HG03558 (cell line): ENCODE results near the gene FCGR1A.
"Not testable (repeated sequence)": the region's sequence is repeated elsewhere in the genome, so short reads cannot be mapped to it uniquely, and the experiment has no call there.

ENCODE experiments used
- ATAC-seq: cut with Tn5 transposase; IDR thresholded peaks from one replicate; pipeline ENCODE4 v1.9.1; 2021; ENCODE audit warnings: moderate number of reproducible peaks; ENCODE audit not compliant: unreplicated experiment; ENCODE audit errors: extremely low read depth

Gene FCGR1A

GRCh38 chr1:149782600-149782999 is at the start of gene FCGR1A:
Gene FCGR1A (plus strand): TSS chr1:149782694. CDS start chr1:149782744, 50 bp downstream.
- ATAC-seq, result not testable (repeated sequence)

GRCh38 chr1:149732781-149733180 is 49.7 kb upstream of the FCGR1A start:
- ATAC-seq, result not testable (repeated sequence)

GRCh38 chr1:149734692-149735091 is 47.8 kb upstream of the FCGR1A start:
- ATAC-seq, result not testable (repeated sequence)

- not testable (repeated sequence) for ATAC-seq
These were observed 42.3 kb upstream of the FCGR1A start for GRCh38 chr1:149740148-149740581.

GRCh38 chr1:149740590-149741230 is 41.8 kb upstream of the FCGR1A start:
- not testable (repeated sequence) for ATAC-seq

- not testable (repeated sequence) for ATAC-seq
These were observed 40.6 kb upstream of the FCGR1A start for GRCh38 chr1:149741914-149742313.

GRCh38 chr1:149746463-149747356 is 35.8 kb upstream of the FCGR1A start:
- not testable (repeated sequence) for ATAC-seq

GRCh38 chr1:149747359-149748143 is 34.9 kb upstream of the FCGR1A start:
- not testable (repeated sequence) for ATAC-seq

- not testable (repeated sequence) for ATAC-seq
These were observed 34.4 kb upstream of the FCGR1A start for GRCh38 chr1:149748144-149748500.

GRCh38 chr1:149750562-149750961 is 31.9 kb upstream of the FCGR1A start:
- not testable (repeated sequence) for ATAC-seq

GRCh38 chr1:149752186-149752585 is 30.3 kb upstream of the FCGR1A start:
- ATAC-seq, result not testable (repeated sequence)

- ATAC-seq, result not testable (repeated sequence)
These were observed 29.0 kb upstream of the FCGR1A start for GRCh38 chr1:149753466-149753865.

- ATAC-seq, result not testable (repeated sequence)
These were observed 27.2 kb upstream of the FCGR1A start for GRCh38 chr1:149755294-149755693.

- ATAC-seq, result not testable (repeated sequence)
These were observed 20.2 kb upstream of the FCGR1A start for GRCh38 chr1:149762294-149762693.

GRCh38 chr1:149764087-149764800 is 18.2 kb upstream of the FCGR1A start:
- ATAC-seq, result not testable (repeated sequence)

- not testable (repeated sequence) for ATAC-seq
These were observed 16.3 kb upstream of the FCGR1A start for GRCh38 chr1:149766241-149766640.

- not testable (repeated sequence) for ATAC-seq
These were observed 13.3 kb upstream of the FCGR1A start for GRCh38 chr1:149769216-149769615.

GRCh38 chr1:149770661-149771060 is 11.8 kb upstream of the FCGR1A start:
- not testable (repeated sequence) for ATAC-seq

GRCh38 chr1:149771653-149772425 is 10.7 kb upstream of the FCGR1A start:
- ATAC-seq, result not testable (repeated sequence)
